Astrocyte of the cerebellum (primary cell): ENCODE data around the gene RASAL1.

ENCODE experiments used
- DNase-seq: peaks from one replicate; pipeline ENCODE4 v3.0.0-alpha.2; 2011; ENCODE audit warnings: low read depth
- H3K4me3 ChIP-seq: 2 replicates; pipeline ENCODE4 v1.5.1; 2011; ENCODE audit warnings: mild to moderate bottlenecking, low read depth, low read length, moderate library complexity
- in situ Hi-C: cut with HindIII; loops from 2 replicates; pipeline ENCODE4 v1.10.0; 2017; ENCODE audit warnings: low sequenced_read_pairs
- TF ChIP-seq, protein P1 (sequence below): IDR thresholded peaks from 2 replicates; pipeline ENCODE4 v1.5.1; 2012; ENCODE audit warnings: low read length, low read depth, moderate library complexity, mild to moderate bottlenecking; ENCODE audit errors: missing control alignments

Gene RASAL1

DNA sequence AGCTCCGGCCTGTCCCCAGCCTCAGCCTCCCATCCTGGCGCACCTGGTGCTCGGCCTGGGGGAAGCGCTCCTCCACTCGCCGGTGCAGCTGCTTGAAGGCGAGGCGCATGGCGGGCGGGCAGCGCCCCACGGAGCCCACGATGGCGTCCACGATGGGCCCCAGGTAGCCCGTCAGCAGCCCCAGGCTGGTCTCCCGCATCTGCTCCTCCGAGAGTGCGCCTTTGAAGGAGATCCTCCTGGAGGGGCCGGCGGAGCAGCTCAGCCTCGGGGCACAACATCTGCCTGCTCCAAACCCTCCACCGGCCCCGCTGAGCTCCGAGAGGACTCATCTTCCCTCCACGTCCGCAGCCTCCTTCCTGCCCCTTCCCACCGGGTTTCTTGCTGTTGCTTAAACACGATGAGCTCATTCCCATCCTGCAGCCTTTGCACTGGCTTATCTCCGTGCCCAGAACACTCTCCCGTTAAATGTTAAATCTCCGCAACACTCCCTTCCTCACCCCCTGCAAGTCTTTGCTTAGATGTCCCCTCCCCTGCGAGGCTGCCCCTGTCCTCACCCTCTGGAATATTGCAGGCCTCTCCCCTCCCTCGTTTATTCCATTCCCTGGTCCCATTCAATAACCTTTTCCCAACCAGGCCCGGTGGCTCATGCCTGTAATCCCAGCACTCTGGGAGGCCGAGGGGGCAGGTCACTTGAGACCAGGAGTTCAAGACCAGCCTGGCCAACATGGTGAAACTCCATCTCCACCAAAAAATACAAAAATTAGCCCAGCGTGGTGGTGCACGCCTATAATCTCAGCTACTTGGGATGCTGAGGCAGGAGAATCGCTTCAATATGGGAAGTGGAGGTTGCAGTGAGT is 23.3 kb downstream of the RASAL1 start:
- TF ChIP-seq, protein P1, sequence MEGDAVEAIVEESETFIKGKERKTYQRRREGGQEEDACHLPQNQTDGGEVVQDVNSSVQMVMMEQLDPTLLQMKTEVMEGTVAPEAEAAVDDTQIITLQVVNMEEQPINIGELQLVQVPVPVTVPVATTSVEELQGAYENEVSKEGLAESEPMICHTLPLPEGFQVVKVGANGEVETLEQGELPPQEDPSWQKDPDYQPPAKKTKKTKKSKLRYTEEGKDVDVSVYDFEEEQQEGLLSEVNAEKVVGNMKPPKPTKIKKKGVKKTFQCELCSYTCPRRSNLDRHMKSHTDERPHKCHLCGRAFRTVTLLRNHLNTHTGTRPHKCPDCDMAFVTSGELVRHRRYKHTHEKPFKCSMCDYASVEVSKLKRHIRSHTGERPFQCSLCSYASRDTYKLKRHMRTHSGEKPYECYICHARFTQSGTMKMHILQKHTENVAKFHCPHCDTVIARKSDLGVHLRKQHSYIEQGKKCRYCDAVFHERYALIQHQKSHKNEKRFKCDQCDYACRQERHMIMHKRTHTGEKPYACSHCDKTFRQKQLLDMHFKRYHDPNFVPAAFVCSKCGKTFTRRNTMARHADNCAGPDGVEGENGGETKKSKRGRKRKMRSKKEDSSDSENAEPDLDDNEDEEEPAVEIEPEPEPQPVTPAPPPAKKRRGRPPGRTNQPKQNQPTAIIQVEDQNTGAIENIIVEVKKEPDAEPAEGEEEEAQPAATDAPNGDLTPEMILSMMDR = no peak
- H3K4me3 ChIP-seq = no peak overlapping the region
- in situ Hi-C loops = no loop called here
- DNase-seq = no peak

DNA sequence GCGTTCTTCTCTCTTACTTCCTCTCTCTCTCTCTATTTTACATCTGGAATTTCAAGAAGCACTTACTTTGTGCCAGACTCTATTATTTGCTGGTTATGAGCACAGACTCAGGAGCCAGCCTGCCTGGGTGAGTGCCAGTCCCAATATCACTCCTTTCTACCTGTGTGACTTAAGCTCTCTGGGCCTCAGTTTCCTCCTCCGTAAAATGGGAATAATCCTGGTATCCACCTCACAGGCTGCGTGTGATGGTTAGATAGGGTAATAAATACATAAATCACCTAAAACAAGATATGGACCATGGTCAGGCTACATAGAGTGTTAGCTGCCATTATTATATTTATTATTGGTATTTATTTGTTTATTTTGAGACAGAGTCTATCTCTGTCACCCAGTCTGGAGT is 24.3 kb downstream of the RASAL1 start:
- H3K4me3 ChIP-seq = no peak overlapping the region
- in situ Hi-C loops = no loop called here
- DNase-seq = no peak
- TF ChIP-seq, protein P1 = no peak

DNA sequence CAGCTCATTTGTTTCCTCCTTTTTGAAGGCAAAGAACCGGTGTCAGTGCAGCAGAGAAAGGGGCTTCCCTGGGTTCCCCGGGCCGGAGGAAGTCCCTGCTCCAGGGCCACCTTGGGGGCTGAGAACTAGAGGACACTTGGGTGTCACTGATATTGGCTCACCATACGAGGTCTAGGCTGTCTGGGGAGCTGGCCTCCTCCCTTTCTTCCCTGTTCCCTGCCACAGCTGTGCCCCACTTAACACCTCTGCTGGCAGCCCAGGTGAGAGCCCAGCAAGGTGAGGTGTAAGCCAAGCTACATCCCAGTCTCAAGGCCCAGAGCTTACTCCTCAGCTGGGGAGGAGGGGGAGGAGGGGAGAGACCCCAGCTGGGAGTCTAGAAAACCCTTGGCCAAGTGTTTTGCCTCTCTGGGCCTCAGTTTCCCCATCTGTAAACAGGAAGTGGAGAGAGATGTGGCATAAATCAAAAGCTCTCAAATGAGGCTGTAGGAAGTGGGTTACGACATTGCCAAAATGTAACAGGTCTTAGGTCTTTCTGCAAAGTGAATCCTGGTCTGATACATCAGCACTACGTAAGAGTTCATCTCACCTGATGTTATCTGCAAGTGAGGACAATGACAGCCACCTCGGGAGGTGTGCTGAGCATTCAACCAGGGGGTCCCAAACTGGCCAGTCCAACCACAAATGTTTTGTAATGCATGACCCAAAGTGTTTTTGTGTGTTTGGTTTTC is 25.5 kb downstream of the RASAL1 start:
- in situ Hi-C loops = no loop called here
- DNase-seq = no peak
- TF ChIP-seq, protein P1 = no peak
- no peak overlapping the region for H3K4me3 ChIP-seq

DNA sequence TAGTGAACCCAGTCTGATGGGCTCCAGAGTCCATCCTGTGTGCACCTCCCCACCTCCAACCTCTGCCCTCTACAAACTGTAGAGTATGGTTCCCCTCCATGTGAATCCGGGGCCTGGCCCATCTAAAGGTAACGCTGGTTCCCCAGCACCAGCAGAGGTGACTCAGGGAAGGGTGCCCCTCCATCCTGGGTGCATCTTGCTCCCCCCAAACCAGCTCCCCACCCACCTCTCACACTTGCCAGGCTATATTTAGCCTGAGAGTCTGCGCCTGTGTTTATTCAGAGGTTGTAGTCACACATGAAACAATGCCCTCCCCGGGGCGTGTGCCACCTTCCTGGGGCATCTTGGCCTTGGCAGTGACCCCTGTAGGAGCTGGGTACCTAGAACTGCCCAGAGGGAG is 26.2 kb downstream of the RASAL1 start:
- TF ChIP-seq, protein P1 = no peak
- H3K4me3 ChIP-seq = no peak overlapping the region
- in situ Hi-C loops = no loop called here
- no peak for DNase-seq

DNA sequence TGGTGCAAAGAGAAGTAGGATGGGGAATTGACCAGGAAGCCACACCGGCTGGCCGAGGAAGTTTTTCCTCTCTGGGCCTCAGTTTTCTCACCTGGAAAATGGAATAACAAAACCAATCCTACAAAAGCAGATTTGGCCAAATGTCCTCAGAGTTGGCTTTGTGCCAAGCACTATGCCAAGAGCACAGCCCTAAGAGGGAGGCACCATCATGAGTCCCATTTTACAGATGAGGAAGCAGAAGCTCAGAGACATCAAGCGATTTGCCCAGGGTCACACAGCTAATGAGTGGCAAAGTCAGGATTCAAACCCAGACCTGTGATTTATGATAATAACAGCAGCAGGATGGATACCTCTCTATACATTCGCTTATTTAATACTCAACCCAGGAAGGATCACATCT is 27.3 kb downstream of the RASAL1 start:
- H3K4me3 ChIP-seq = no peak overlapping the region
- TF ChIP-seq, protein P1 = no peak
- DNase-seq = no peak
- in situ Hi-C loops = no loop called here

DNA sequence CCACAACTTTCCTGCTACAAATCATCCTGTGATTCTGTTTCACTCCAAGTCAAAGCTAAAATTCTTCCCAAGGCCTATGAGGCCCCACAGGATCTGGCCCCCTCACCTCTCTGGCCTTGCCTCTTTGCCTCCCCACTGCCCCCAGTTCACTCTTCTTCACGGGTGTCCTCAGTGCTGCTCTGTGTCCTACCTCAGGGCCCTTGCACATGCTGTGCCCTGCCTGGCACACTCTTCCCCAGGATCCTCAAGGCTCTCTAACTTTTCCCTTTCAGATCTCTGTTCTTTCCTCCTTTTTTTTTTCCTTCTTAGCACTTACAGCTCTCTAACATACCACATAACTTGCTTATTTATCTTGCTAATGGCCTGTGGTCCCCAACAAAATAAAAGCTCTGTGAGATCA is 29.2 kb downstream of the RASAL1 start:
- TF ChIP-seq, protein P1 = no peak
- H3K4me3 ChIP-seq = no peak overlapping the region
- in situ Hi-C loops = no loop called here
- DNase-seq = no peak
